Peyer's patch (tissue), 4 donors: Measurements from ENCODE around the gene DOCK3.

Source experiments
- CTCF ChIP-seq, 6 experiments: fragments of 450-650 bp in 4 of 6; fragments of 200-600 bp in 2 of 6; sonication (generic) in 1 of 6; IDR thresholded peaks; one replicate each; pipeline ENCODE4 v1.5.1; 2017 to 2019; ENCODE audit warnings: antibody characterized with exemption in 6 of 6, mild to moderate bottlenecking in 3 of 6, moderate library complexity in 1 of 6
- POLR2A ChIP-seq, 2 donors: fragments of 450-650 bp; IDR thresholded peaks; one replicate each; pipeline ENCODE4 v1.5.1; 2017; ENCODE audit warnings: antibody characterized with exemption in 2 of 2, mild to moderate bottlenecking in 2 of 2, moderate library complexity in 2 of 2

GRCh38 chr3:51035630-51036029 lies 360.9 kb downstream of the DOCK3 start:
- TF ChIP-seq CTCF (IDR thresholded peaks at IDR 0.05) (no peak), POLR2A (IDR thresholded peaks at IDR 0.05) (no peak)
